SK-N-MC (cell line): ENCODE results near the gene GET3.

Experiments used
- EZH2 ChIP-seq: fragments of 200-600 bp; sonication (generic); IDR thresholded peaks from one replicate; pipeline ENCODE4 v1.6.1; 2017; ENCODE audit warnings: antibody characterized with exemption
- FOXP2 ChIP-seq: optimal IDR thresholded peaks from 2 replicates; pipeline ENCODE3; 2011; ENCODE audit warnings: mild to moderate bottlenecking, moderate library complexity; ENCODE audit not compliant: insufficient read depth; ENCODE audit errors: extremely low read length, control extremely low read depth
- POLR2AphosphoS5 ChIP-seq: IDR thresholded peaks from 2 replicates; pipeline ENCODE4 v1.6.1; 2012; ENCODE audit warnings: mild to moderate bottlenecking, low read depth, low read length, borderline replicate concordance

DNA sequence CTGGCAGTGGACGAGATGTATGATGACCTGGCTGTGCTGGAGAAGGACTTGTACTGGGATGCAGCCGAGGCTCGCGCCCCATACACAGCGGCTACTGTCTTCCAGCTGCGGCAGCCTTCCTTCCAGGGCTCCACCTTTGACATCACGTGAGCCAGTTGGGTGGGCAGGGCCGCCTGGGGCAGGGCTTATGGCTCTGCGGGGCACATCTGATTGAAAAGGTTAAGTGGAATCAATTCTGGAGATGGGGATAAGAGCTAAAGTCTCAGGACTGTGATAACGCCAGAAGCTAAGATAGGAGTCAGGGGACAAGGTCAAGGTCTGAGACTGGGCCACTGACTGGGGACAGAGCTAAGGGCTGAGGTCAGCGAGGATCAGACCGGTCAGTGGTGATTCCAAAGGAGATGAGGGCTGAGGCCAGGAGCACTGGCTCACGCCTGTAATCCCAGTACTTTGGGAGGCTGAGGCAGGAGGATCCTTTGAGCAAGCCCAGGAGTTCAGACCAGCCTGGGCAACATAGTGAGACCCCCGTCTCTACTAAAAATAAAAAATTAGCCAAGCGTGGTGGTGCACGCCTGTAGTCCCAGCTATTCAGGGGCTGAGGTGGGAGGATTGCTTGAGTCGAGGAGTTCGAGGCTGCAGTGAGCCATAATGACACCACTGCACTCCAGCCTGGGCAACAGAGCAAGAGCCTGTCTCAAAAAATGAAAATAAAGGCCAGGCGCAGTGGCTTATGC is 19.0 kb downstream of the GET3 start:
- TF ChIP-seq EZH2 (no peak), POLR2AphosphoS5 (no peak), FOXP2 (no peak)
